CD4-positive, CD25-positive, alpha-beta regulatory T cell (primary cell): ENCODE results near the gene CTNNA1. TPM values are rescaled to one million over a fixed set of nuclear protein-coding genes. Genes with fewer than 3 reads are reported as not detected.

ENCODE experiments used
- ATAC-seq, 2 donors: fragments of 150-1000 bp; cut with Tn5 transposase; one replicate each; pipeline ENCODE4 v1.10.0; 2021; ENCODE audit warnings: low read depth in 2 of 2, moderate number of reproducible peaks in 2 of 2, moderate library complexity in 1 of 2
- DNase-seq, 3 donors: peaks; one replicate each; pipeline versions ENCODE4 v3.0.0 to v3.0.0-alpha.2; 2012 to 2022; ENCODE audit warnings: mixed read lengths in 1 of 3
- H3K27ac ChIP-seq: one replicate; pipeline ENCODE4 v1.7.0; 2013; ENCODE audit warnings: mild to moderate bottlenecking, low read length; ENCODE audit not compliant: insufficient read depth, poor library complexity, severe bottlenecking
- H3K27me3 ChIP-seq: one replicate; pipeline ENCODE4 v1.7.0; 2013; ENCODE audit warnings: low read length; ENCODE audit not compliant: control insufficient read depth, insufficient read depth
- H3K36me3 ChIP-seq: one replicate; pipeline ENCODE4 v1.7.0; 2013; ENCODE audit warnings: mild to moderate bottlenecking, low read length, moderate library complexity; ENCODE audit not compliant: control insufficient read depth, insufficient read depth
- H3K4me1 ChIP-seq: 2 replicates; pipeline ENCODE4 v1.7.0; 2013; ENCODE audit warnings: mild to moderate bottlenecking, low read length; ENCODE audit not compliant: insufficient read depth, control insufficient read depth, poor library complexity, severe bottlenecking
- H3K4me3 ChIP-seq: one replicate; pipeline ENCODE4 v1.7.0; 2013; ENCODE audit warnings: low read depth, mild to moderate bottlenecking, low read length, moderate library complexity
- H3K9me3 ChIP-seq, 2 experiments: 1 replicate in 1 of 2; 2 replicates in 1 of 2; pipeline ENCODE4 v1.7.0; 2013; ENCODE audit warnings: low read length in 2 of 2, mild to moderate bottlenecking in 1 of 2, moderate library complexity in 1 of 2; ENCODE audit not compliant: control insufficient read depth in 2 of 2
- H3K27ac Mint-ChIP-seq, 3 donors: one replicate each; pipeline ENCODE4 v1.8.0; 2020 to 2022; ENCODE audit warnings: mild to moderate bottlenecking in 3 of 3, mixed read lengths in 3 of 3, moderate library complexity in 2 of 3
- H3K27me3 Mint-ChIP-seq: one replicate; pipeline ENCODE4 v1.8.0; 2022; ENCODE audit warnings: mild to moderate bottlenecking, mixed read lengths
- H3K36me3 Mint-ChIP-seq: one replicate; pipeline ENCODE4 v1.8.0; 2020; ENCODE audit warnings: mixed read lengths
- H3K4me1 Mint-ChIP-seq, 4 donors: one replicate each; pipeline ENCODE4 v1.8.0; 2020 to 2022; ENCODE audit warnings: mixed read lengths in 4 of 4, mild to moderate bottlenecking in 1 of 4
- H3K4me3 Mint-ChIP-seq, 4 donors: one replicate each; pipeline ENCODE4 v1.8.0; 2020 to 2022; ENCODE audit warnings: mild to moderate bottlenecking in 4 of 4, mixed read lengths in 4 of 4, moderate library complexity in 3 of 4
- H3K9me3 Mint-ChIP-seq, 7 donors: one replicate each; pipeline ENCODE4 v1.8.0; 2020 to 2022; ENCODE audit warnings: mixed read lengths in 7 of 7, mild to moderate bottlenecking in 3 of 7, moderate library complexity in 2 of 7
- polyA plus RNA-seq, 4 donors: library from polyadenylated mRNA; unstranded; fragments of 300-500 nt; fragmentation: Illumina TruSeq; gene quantifications; one replicate each; pipeline ENCODE4 v1.2.3, GENCODE V29; 2021
- total RNA-seq: library from RNA; stranded (reverse); gene quantifications from one replicate; pipeline ENCODE4 v1.2.3, GENCODE V29; 2022

Gene CTNNA1
- total and polyA plus RNA-seq, 5 donors from 2014 or later, result 8.9 to 48.6 (median 13.5) TPM

GRCh38 chr5:138843316-138844124 is 90.3 kb downstream of the CTNNA1 start:
- Histone ChIP-seq H3K9me3 (no peaks in the 10 kb centered on the region), H3K27me3 (no peaks in the 10 kb centered on the region), H3K4me1 (no peaks in the 10 kb centered on the region), H3K4me3 (no peak overlapping the region), H3K27ac (no peak overlapping the region), H3K36me3 (no peaks in the 10 kb centered on the region)
- H3K4me1 Mint-ChIP-seq, result peaks cover 3 to 18% (median 7%) of the 10 kb centered on the region in 4 donors
- no peak overlapping the region for H3K27ac Mint-ChIP-seq
- DNase-seq (no peak), ATAC-seq (no peak)
- no peaks in the 10 kb centered on the region for H3K9me3 Mint-ChIP-seq
- no peak overlapping the region for H3K4me3 Mint-ChIP-seq
- no peaks in the 10 kb centered on the region for H3K36me3 Mint-ChIP-seq
- no peaks in the 10 kb centered on the region for H3K27me3 Mint-ChIP-seq

- DNase-seq (no peak), ATAC-seq (no peak)
- Histone ChIP-seq H3K27ac (no peak overlapping the region), H3K9me3 (no peaks in the 10 kb centered on the region), H3K27me3 (no peaks in the 10 kb centered on the region), H3K4me3 (no peak overlapping the region), H3K36me3 (no peaks in the 10 kb centered on the region), H3K4me1 (no peaks in the 10 kb centered on the region)
- H3K36me3 Mint-ChIP-seq, result no peaks in the 10 kb centered on the region
- H3K4me1 Mint-ChIP-seq, result peaks cover 7 to 24% (median 8%) of the 10 kb centered on the region in 4 donors
- H3K27ac Mint-ChIP-seq, result no peak overlapping the region
- no peak overlapping the region for H3K4me3 Mint-ChIP-seq
- no peaks in the 10 kb centered on the region for H3K9me3 Mint-ChIP-seq
- H3K27me3 Mint-ChIP-seq, result no peaks in the 10 kb centered on the region
These were observed 90.9 kb downstream of the CTNNA1 start for GRCh38 chr5:138844125-138844461.

GRCh38 chr5:138844812-138845513 is 91.7 kb downstream of the CTNNA1 start:
- Histone ChIP-seq H3K4me1 (no peaks in the 10 kb centered on the region), H3K27me3 (no peaks in the 10 kb centered on the region), H3K27ac (no peak overlapping the region), H3K9me3 (no peaks in the 10 kb centered on the region), H3K4me3 (no peak overlapping the region), H3K36me3 (no peaks in the 10 kb centered on the region)
- Mint-ChIP-seq H3K4me3 (no peak overlapping the region), H3K27ac (no peak overlapping the region), H3K27me3 (no peaks in the 10 kb centered on the region), H3K9me3 (no peaks in the 10 kb centered on the region), H3K36me3 (no peaks in the 10 kb centered on the region), H3K4me1 (peaks cover 2 to 27% (median 13%) of the 10 kb centered on the region in 4 donors)
- ATAC-seq (no peak), DNase-seq (no peak)

- Mint-ChIP-seq H3K36me3 (no peaks in the 10 kb centered on the region), H3K4me3 (peak overlapping the region in 1 of 4 donors; percentile 8), H3K27ac (no peak overlapping the region), H3K4me1 (peaks cover 19 to 40% (median 27%) of the 10 kb centered on the region in 4 donors), H3K27me3 (peaks cover 4% of the 10 kb centered on the region), H3K9me3 (peaks cover 0 to 2% (median 0%) of the 10 kb centered on the region in 7 donors)
- DNase-seq, result no peak
- Histone ChIP-seq H3K4me3 (peak overlapping the region; percentile 21), H3K4me1 (peaks cover 8% of the 10 kb centered on the region), H3K36me3 (no peaks in the 10 kb centered on the region), H3K9me3 (no peaks in the 10 kb centered on the region), H3K27me3 (no peaks in the 10 kb centered on the region), H3K27ac (no peak overlapping the region)
- no peak for ATAC-seq
These were observed 96.2 kb downstream of the CTNNA1 start for GRCh38 chr5:138849439-138849838.

GRCh38 chr5:138849882-138850281 is 96.7 kb downstream of the CTNNA1 start:
- Mint-ChIP-seq H3K27ac (no peak overlapping the region), H3K9me3 (peaks cover 0 to 2% (median 0%) of the 10 kb centered on the region in 7 donors), H3K36me3 (no peaks in the 10 kb centered on the region), H3K27me3 (peaks cover 4% of the 10 kb centered on the region), H3K4me1 (peaks cover 21 to 40% (median 31%) of the 10 kb centered on the region in 4 donors), H3K4me3 (no peak overlapping the region)
- no peak for ATAC-seq
- Histone ChIP-seq H3K9me3 (no peaks in the 10 kb centered on the region), H3K27me3 (no peaks in the 10 kb centered on the region), H3K36me3 (no peaks in the 10 kb centered on the region), H3K4me3 (no peak overlapping the region), H3K27ac (no peak overlapping the region), H3K4me1 (peaks cover 8% of the 10 kb centered on the region)
- DNase-seq, result no peak

- Histone ChIP-seq H3K27me3 (no peaks in the 10 kb centered on the region), H3K4me1 (peaks cover 8% of the 10 kb centered on the region), H3K4me3 (no peak overlapping the region), H3K27ac (no peak overlapping the region), H3K36me3 (no peaks in the 10 kb centered on the region), H3K9me3 (no peaks in the 10 kb centered on the region)
- no peak overlapping the region for H3K27ac Mint-ChIP-seq
- H3K4me1 Mint-ChIP-seq, result peaks cover 21 to 45% (median 35%) of the 10 kb centered on the region in 4 donors
- ATAC-seq (no peak), DNase-seq (no peak)
- no peak overlapping the region for H3K4me3 Mint-ChIP-seq
- no peaks in the 10 kb centered on the region for H3K36me3 Mint-ChIP-seq
- H3K9me3 Mint-ChIP-seq, result peaks cover 0 to 2% (median 0%) of the 10 kb centered on the region in 7 donors
- peaks cover 4% of the 10 kb centered on the region for H3K27me3 Mint-ChIP-seq
These were observed 97.7 kb downstream of the CTNNA1 start for GRCh38 chr5:138850865-138851435.

GRCh38 chr5:138853132-138853531 is 99.9 kb downstream of the CTNNA1 start:
- peak overlapping the region; percentile 33 to 59 (median 50) for H3K4me3 Mint-ChIP-seq
- peaks cover 4% of the 10 kb centered on the region for H3K27me3 Mint-ChIP-seq
- H3K4me1 Mint-ChIP-seq, result peaks cover 21 to 44% (median 29%) of the 10 kb centered on the region in 4 donors
- Histone ChIP-seq H3K4me3 (peak overlapping the region; percentile 42), H3K27ac (no peak overlapping the region), H3K36me3 (no peaks in the 10 kb centered on the region), H3K27me3 (no peaks in the 10 kb centered on the region), H3K9me3 (no peaks in the 10 kb centered on the region), H3K4me1 (peaks cover 8% of the 10 kb centered on the region)
- peaks cover 0 to 2% (median 0%) of the 10 kb centered on the region in 7 donors for H3K9me3 Mint-ChIP-seq
- peak overlapping the region in 2 of 3 donors; percentile 68 to 80 for H3K27ac Mint-ChIP-seq
- DNase-seq, result peak in 1 of 3 donors; percentile 32
- ATAC-seq, result no peak
- H3K36me3 Mint-ChIP-seq, result no peaks in the 10 kb centered on the region
